ENCODE results near the gene EIPR1. TPM values are rescaled to one million over a fixed set of nuclear protein-coding genes. Genes with fewer than 3 reads are reported as not detected.
"Not testable (repeated sequence)": the region's sequence is repeated elsewhere in the genome, so short reads cannot be mapped to it uniquely, and the experiment has no call there.

Gene EIPR1
- total and polyA plus RNA-seq, 5 experiments from 2014 or later = 26.8 to 42.2 (median 38.1) TPM

DNA sequence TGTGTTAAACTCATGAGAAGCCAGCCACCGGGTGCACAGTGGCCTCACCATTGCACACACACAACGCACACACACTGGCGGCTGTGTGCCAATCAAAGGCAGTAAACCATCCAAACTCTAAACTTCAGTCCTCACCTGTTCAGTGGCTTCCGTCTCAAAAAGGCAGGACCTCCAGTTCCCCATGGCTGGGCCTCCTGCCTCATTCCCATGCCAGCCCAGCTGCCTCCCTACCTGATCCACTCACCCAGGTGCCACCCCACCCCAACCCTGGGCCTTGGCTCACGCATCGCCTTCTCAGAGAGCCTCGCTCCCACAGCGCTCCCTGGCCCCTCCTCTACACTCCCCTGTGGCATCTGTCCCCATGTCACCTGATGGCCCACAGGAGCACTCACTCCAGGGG lies 190.9 kb downstream of the EIPR1 start:
- no peak for ATAC-seq
- no peak overlapping the region for H3K27ac Mint-ChIP-seq
- H3K27me3 Mint-ChIP-seq = no peaks in the 10 kb centered on the region
- POLR2A ChIA-PET = no interaction called here
- peaks cover 0 to 43% (median 17%) of the 10 kb centered on the region in 3 donors for H3K36me3 Mint-ChIP-seq
- no peak overlapping the region for H3K4me3 Mint-ChIP-seq
- no peaks in the 10 kb centered on the region for H3K9me3 Mint-ChIP-seq
- H3K4me1 Mint-ChIP-seq = peaks cover 0 to 1% (median 0%) of the 10 kb centered on the region in 4 donors
- peak in 1 of 10 donors; percentile 28 for DNase-seq

- H3K4me1 Mint-ChIP-seq = peaks cover 0 to 4% (median 0%) of the 10 kb centered on the region in 4 donors
- H3K36me3 Mint-ChIP-seq = peaks cover 0 to 37% (median 17%) of the 10 kb centered on the region in 3 donors
- peak overlapping the region in 1 of 10 donors; percentile 34 for H3K4me3 Mint-ChIP-seq
- DNase-seq (no peak), ATAC-seq (no peak)
- H3K27ac Mint-ChIP-seq = peak overlapping the region in 1 of 10 donors; percentile 20
- H3K27me3 Mint-ChIP-seq = no peaks in the 10 kb centered on the region
- POLR2A ChIA-PET = no interaction called here
- no peaks in the 10 kb centered on the region for H3K9me3 Mint-ChIP-seq
These were observed 191.7 kb downstream of the EIPR1 start for GRCh38 chr2:3185910-3186309.

- ATAC-seq (no peak), DNase-seq (peak in 1 of 10 donors; percentile 40)
- no peaks in the 10 kb centered on the region for H3K27me3 Mint-ChIP-seq
- POLR2A ChIA-PET = no interaction called here
- no peak overlapping the region for H3K4me3 Mint-ChIP-seq
- peaks cover 0 to 31% (median 17%) of the 10 kb centered on the region in 3 donors for H3K36me3 Mint-ChIP-seq
- H3K9me3 Mint-ChIP-seq = no peaks in the 10 kb centered on the region
- peaks cover 0 to 9% (median 0%) of the 10 kb centered on the region in 4 donors for H3K4me1 Mint-ChIP-seq
- H3K27ac Mint-ChIP-seq = peak overlapping the region in 1 of 10 donors; percentile 45
These were observed 192.4 kb downstream of the EIPR1 start for GRCh38 chr2:3185256-3185655.

DNA sequence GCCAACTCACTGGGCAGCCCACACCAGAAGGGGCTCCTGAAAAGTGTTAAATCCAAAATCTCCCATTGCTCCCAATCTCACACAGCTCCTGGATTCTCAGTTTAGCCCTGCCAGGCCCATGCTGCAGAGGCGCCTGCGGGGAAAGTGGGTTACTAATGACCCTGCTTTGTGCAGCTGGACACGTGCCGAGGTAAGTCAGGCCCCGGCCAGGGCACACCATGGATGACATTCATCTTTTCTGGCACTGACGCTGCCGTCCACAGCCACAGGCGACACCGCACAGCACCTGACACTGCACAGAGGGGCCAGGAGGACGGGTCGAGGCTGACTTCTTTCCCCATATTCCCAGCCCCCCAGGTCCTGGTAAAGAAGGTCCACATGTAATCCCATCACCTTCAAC lies 193.5 kb downstream of the EIPR1 start:
- no peak for ATAC-seq
- no peak overlapping the region for H3K4me3 Mint-ChIP-seq
- H3K9me3 Mint-ChIP-seq = no peaks in the 10 kb centered on the region
- POLR2A ChIA-PET = no interaction called here
- peak in 1 of 10 donors; percentile 30 for DNase-seq
- H3K27me3 Mint-ChIP-seq = no peaks in the 10 kb centered on the region
- H3K4me1 Mint-ChIP-seq = peaks cover 0 to 9% (median 0%) of the 10 kb centered on the region in 4 donors
- H3K27ac Mint-ChIP-seq = no peak overlapping the region
- peaks cover 0 to 24% (median 12%) of the 10 kb centered on the region in 3 donors for H3K36me3 Mint-ChIP-seq

DNA sequence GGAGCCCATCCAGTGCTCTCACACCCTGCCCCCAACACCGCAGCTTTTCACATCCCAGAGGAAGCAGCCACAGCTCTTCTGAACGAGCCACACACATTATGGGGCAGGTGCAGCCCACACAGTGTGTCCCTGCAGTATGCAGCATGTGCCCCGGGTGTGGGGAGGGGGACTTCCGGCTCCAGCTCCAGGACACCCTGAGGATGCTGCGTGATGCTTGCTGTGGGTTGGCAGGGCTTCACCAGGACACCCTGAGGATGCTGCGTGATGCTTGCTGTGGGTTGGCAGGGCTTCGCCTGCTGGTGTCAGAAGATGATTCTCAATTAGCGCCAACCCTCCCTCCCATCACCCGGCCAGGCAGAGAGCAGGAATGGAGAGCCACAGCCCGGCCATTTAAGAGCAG lies 193.9 kb downstream of the EIPR1 start:
- ATAC-seq = no peak
- H3K27ac Mint-ChIP-seq = no peak overlapping the region
- POLR2A ChIA-PET = no interaction called here

DNA sequence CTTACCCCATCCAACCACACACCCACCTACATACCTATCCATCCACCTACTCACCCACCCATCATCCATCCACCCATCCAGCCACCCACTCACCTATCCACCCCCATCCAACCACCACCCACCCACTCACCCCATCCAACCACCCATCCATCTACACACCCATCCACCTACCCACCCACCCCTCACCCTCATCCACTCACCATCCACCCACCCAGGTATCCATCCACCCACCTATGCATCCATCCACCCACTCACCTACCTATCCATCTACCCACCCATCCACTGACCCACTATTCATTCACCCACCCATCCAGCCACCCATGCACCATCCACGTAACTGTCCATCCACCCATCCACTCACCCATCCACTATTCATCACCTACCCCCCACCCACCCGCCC lies 194.8 kb downstream of the EIPR1 start:
- DNase-seq (peak in 1 of 10 donors; percentile 35), ATAC-seq (no peak)
- peaks cover 0 to 9% (median 0%) of the 10 kb centered on the region in 4 donors for H3K4me1 Mint-ChIP-seq
- H3K9me3 Mint-ChIP-seq = no peaks in the 10 kb centered on the region
- no peaks in the 10 kb centered on the region for H3K27me3 Mint-ChIP-seq
- H3K4me3 Mint-ChIP-seq = no peak overlapping the region
- H3K36me3 Mint-ChIP-seq = peaks cover 0 to 13% (median 11%) of the 10 kb centered on the region in 3 donors
- POLR2A ChIA-PET = no interaction called here
- peak overlapping the region in 1 of 10 donors; percentile 28 for H3K27ac Mint-ChIP-seq

More for the DNA sequence above, 193.9 kb downstream of the EIPR1 start:
- peak in 1 of 10 donors; percentile 55 for DNase-seq
- peaks cover 0 to 20% (median 11%) of the 10 kb centered on the region in 3 donors for H3K36me3 Mint-ChIP-seq
- no peaks in the 10 kb centered on the region for H3K27me3 Mint-ChIP-seq
- no peak overlapping the region for H3K4me3 Mint-ChIP-seq
- H3K9me3 Mint-ChIP-seq = no peaks in the 10 kb centered on the region
- peaks cover 0 to 9% (median 0%) of the 10 kb centered on the region in 4 donors for H3K4me1 Mint-ChIP-seq

DNA sequence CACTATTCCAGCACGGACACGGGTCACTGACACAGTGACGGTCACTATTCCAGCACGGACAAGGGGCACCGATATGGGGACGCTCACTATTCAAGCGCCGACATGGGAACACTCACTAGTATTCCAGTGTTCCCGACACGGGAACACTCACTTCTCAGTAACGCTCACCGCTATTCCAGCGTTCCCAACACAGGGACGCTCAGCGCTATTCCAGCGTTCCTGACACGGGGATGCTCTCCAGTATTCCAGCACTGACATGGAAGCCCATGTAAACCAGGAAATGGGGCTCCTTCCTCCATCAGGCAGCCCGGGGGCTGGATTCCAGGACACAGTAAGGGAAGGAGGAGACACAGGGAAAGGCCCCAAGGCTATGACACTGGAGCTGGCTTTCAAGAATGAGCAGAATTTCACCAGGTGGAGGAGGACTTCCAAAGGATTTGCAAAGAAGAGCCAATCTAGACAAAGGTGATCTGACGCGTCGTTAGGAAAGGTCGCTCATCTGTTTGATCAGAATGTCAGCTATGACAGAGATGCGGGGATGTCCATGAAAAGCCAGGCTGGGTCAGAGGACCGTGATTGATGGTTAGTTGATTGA lies 196.1 kb downstream of the EIPR1 start:
- POLR2A ChIA-PET = no interaction called here
- ATAC-seq = no peak
- peaks cover 4 to 21% (median 9%) of the 10 kb centered on the region in 3 donors for H3K36me3 Mint-ChIP-seq
- no peaks in the 10 kb centered on the region for H3K27me3 Mint-ChIP-seq
- peak in 1 of 10 donors; percentile 23 for DNase-seq
- H3K4me1 Mint-ChIP-seq = peaks cover 0 to 9% (median 0%) of the 10 kb centered on the region in 4 donors
- H3K27ac Mint-ChIP-seq = no peak overlapping the region
- no peaks in the 10 kb centered on the region for H3K9me3 Mint-ChIP-seq
- H3K4me3 Mint-ChIP-seq = no peak overlapping the region

- POLR2A ChIA-PET, H3K27ac Mint-ChIP-seq, H3K9me3 Mint-ChIP-seq, ATAC-seq, H3K4me1 Mint-ChIP-seq, H3K4me3 Mint-ChIP-seq, H3K27me3 Mint-ChIP-seq: not testable (repeated sequence)
- peak in 1 of 10 donors; percentile 63 for DNase-seq
- peaks cover 4 to 16% (median 7%) of the 10 kb centered on the region in 3 donors for H3K36me3 Mint-ChIP-seq
These were observed 196.8 kb downstream of the EIPR1 start for GRCh38 chr2:3180909-3181221.

DNA sequence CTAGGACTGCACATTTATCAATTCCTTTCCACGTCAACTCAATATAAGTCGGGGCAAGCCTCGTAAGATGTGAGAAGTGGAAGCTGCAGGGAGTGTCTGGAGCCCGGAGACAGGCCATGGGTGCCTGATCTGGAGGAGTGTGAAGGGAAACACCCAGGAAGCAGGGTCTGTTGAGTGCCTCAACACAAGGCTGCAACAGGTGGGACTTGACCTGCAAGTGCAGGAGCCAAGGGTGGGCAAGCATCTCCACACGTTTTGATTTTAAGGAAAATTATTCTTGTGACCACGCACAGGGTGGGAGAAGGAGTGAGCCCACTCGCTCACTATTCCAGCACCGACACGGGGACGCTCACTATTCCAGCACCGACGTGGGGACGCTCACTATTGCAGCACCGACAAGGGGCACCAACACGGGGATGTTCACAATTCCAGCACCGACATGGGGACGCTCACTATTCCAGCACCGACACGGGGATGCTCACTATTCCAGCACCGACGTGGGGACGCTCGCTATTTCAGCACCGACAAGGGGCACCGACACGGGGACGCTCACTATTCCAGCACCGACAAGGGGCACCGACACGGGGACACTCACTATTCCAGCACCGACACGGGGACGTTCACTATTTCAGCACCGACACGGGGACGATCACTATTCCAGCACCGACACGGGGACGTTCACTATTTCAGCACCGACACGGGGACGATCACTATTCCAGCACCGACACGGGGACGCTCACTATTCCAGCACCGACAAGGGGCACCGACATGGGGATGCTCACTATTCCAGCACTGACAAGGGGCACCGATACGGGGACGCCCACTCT lies 197.3 kb downstream of the EIPR1 start:
- POLR2A ChIA-PET = no interaction called here
- Mint-ChIP-seq H3K27me3 (no peaks in the 10 kb centered on the region), H3K36me3 (peaks cover 4 to 18% (median 5%) of the 10 kb centered on the region in 3 donors), H3K4me1 (peaks cover 0 to 8% (median 0%) of the 10 kb centered on the region in 4 donors), H3K27ac (no peak overlapping the region), H3K9me3 (no peaks in the 10 kb centered on the region), H3K4me3 (no peak overlapping the region)
- DNase-seq = peak in 1 of 10 donors; percentile 56
- ATAC-seq = no peak

- Mint-ChIP-seq H3K27me3 (no peaks in the 10 kb centered on the region), H3K4me3 (no peak overlapping the region), H3K27ac (peak overlapping the region in 1 of 10 donors; percentile 25), H3K36me3 (peaks cover 4 to 19% (median 9%) of the 10 kb centered on the region in 3 donors), H3K4me1 (peaks cover 0 to 8% (median 0%) of the 10 kb centered on the region in 4 donors), H3K9me3 (no peaks in the 10 kb centered on the region)
- DNase-seq = peak in 1 of 10 donors; percentile 42
- ATAC-seq = no peak
- POLR2A ChIA-PET = no interaction called here
These were observed 198.0 kb downstream of the EIPR1 start for GRCh38 chr2:3179626-3180025.

DNA sequence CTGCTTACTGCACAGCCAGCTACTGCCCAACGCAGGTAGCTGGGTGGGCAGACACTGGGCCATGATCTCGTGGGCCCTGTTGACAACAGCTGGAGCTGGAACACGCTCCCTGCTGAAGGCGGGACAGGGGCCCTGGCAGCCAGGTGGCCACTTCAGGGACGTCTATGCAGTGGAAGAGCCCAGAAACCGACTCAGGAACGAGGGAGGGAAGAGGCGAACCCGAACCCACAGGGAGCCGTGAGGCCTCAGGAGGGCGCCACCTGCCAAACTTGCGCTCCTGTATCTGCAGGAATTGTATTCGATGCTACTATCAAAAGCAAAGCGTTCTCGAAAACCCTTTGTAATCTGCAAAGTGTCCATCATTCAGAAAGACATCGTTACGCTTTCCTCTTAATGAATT lies 198.4 kb downstream of the EIPR1 start:
- POLR2A ChIA-PET = no interaction called here
- Mint-ChIP-seq H3K27ac (peak overlapping the region in 4 of 10 donors; percentile 20 to 67 (median 40)), H3K36me3 (peaks cover 4 to 21% (median 8%) of the 10 kb centered on the region in 3 donors), H3K4me1 (peaks cover 0 to 8% (median 0%) of the 10 kb centered on the region in 4 donors), H3K4me3 (no peak overlapping the region), H3K9me3 (no peaks in the 10 kb centered on the region), H3K27me3 (no peaks in the 10 kb centered on the region)
- peak in 1 of 10 donors; percentile 46 for DNase-seq
- no peak for ATAC-seq

- peaks cover 4 to 21% (median 6%) of the 10 kb centered on the region in 3 donors for H3K36me3 Mint-ChIP-seq
- DNase-seq (peak in 1 of 10 donors; percentile 56), ATAC-seq (no peak)
- H3K4me3 Mint-ChIP-seq = no peak overlapping the region
- H3K27ac Mint-ChIP-seq = peak overlapping the region in 1 of 10 donors; percentile 7
- H3K4me1 Mint-ChIP-seq = peaks cover 0 to 8% (median 0%) of the 10 kb centered on the region in 4 donors
- POLR2A ChIA-PET = no interaction called here
- no peaks in the 10 kb centered on the region for H3K27me3 Mint-ChIP-seq
- H3K9me3 Mint-ChIP-seq = no peaks in the 10 kb centered on the region
These were observed 199.0 kb downstream of the EIPR1 start for GRCh38 chr2:3178578-3179031.
